ENCODE results near the gene DGUOK.

DGUOK gene

DNA sequence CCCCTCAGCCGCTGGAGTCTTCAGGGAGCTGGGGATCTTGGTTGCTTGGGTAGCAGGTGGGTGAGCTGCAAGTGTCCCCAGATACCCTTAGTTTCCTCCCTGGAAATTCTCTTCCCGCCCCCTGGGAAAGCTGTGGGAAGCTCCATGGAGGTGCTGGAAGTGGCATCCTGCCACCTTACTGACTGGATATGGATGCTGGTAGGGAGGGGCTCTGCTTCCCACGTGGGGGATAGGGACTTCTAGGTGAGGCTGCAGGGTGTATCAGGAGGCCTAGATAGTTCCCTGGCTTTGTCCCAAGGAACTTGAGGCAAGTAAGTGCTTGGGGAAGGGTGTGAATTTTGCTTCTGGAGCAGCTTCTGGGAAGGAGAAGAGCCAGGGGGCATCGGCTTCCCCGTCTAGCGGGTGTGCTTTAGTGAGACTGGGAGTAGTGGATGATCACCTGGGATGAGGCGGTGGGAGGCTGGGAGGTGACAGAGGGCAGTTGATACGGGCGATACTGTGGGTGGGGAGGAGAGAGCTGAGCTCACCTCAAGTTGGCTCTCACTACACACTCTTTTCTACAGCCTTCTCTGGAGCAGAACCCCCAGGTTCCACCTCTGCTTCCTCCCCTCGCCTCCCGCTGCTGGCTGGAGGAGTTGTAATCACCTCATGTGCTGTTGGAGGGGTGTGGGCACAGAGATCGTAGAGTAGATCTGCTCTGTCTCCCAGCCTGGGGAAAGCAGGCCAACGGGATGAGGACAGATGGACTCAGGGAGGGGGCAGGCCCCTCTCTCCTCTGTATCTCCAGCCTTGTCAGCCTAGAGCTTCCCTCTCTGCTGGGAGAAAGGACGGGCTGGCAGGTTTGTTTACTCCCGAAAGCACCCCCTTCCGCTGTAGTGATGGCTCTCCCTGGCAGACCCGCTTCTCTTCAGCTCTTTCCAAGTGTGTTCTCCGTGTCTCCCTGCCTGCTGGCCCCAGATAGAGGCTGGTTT is 77.8 kb downstream of the DGUOK start:
- DNase-seq (ENCODE audit: low read depth): no peak
- TF ChIP-seq, protein P1, sequence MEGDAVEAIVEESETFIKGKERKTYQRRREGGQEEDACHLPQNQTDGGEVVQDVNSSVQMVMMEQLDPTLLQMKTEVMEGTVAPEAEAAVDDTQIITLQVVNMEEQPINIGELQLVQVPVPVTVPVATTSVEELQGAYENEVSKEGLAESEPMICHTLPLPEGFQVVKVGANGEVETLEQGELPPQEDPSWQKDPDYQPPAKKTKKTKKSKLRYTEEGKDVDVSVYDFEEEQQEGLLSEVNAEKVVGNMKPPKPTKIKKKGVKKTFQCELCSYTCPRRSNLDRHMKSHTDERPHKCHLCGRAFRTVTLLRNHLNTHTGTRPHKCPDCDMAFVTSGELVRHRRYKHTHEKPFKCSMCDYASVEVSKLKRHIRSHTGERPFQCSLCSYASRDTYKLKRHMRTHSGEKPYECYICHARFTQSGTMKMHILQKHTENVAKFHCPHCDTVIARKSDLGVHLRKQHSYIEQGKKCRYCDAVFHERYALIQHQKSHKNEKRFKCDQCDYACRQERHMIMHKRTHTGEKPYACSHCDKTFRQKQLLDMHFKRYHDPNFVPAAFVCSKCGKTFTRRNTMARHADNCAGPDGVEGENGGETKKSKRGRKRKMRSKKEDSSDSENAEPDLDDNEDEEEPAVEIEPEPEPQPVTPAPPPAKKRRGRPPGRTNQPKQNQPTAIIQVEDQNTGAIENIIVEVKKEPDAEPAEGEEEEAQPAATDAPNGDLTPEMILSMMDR (IDR thresholded peaks at IDR 0.05; ENCODE audit: control insufficient read depth, insufficient read depth, low read depth, low read length, missing control alignments): no peak
- peak overlapping the region; percentile 42 for H3K4me3 ChIP-seq (ENCODE audit: control insufficient read depth, low read depth, low read length)

DNA sequence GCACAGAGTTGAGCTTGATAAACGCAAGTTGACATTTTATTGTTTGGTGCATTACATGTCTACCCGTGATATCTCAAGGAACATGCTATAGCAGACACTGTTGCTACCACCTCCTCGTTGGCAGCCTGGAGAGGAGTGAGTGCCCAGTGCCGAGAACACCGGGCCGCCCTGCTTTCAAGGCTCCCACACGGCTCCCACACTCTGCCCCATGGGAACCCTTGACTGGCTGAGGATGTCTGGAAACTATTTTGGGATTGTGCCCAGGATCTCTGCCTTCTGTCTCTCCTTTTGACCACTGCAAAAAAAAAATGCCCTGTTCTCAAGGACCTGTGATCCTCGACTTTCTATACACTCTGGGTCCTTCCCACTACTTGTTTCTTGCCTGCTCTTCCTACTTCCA is 79.1 kb downstream of the DGUOK start:
- H3K4me3 ChIP-seq (ENCODE audit: control insufficient read depth, low read depth, low read length): no peak overlapping the region
- no peak for DNase-seq (ENCODE audit: low read depth)
- TF ChIP-seq, protein P1 (IDR thresholded peaks at IDR 0.05; ENCODE audit: control insufficient read depth, insufficient read depth, low read depth, low read length, missing control alignments): no peak

DNA sequence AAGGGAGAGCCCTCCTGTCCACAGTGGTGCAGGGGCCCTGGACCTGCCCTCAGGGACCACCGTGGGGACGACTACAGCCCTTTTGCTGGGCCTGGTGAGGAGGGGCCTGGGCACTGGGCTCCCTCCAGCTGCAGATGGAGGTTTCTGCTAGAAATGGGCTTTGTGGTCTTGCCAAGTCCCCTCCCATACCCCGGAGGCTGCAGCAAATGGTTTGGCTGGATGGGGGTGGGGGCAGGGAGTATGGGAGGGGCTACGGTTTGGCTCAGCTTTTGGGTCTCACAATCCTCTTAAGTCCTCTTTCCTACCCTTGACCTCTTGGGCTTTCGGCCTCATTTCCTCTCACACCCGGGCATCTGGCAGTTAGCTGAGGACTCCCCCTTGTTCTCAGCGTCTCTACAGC is 79.8 kb downstream of the DGUOK start:
- no peak overlapping the region for H3K4me3 ChIP-seq (ENCODE audit: control insufficient read depth, low read depth, low read length)
- TF ChIP-seq, protein P1 (IDR thresholded peaks at IDR 0.05; ENCODE audit: control insufficient read depth, insufficient read depth, low read depth, low read length, missing control alignments): no peak
- no peak for DNase-seq (ENCODE audit: low read depth)

DNA sequence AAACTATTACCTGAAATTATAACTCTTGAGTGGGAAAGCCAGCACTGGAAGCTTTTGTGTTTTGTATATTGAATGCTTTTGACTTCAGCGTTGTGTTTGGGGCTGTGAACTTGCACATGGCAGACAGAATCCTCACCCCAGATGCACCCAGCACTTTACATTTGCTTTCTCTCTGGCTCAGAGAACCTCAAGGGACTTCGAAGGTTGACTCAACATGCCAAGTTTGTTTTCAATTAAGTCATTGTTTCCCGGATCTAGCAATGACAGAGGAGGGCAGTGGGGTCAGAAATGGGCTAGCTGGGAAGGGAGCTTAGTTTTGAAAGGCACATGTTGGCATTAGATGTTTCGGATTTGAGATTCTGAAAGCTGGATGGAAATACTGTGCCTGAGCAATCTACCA is 80.4 kb downstream of the DGUOK start:
- TF ChIP-seq, protein P1 (IDR thresholded peaks at IDR 0.05; ENCODE audit: control insufficient read depth, insufficient read depth, low read depth, low read length, missing control alignments): no peak
- no peak for DNase-seq (ENCODE audit: low read depth)
- H3K4me3 ChIP-seq (ENCODE audit: control insufficient read depth, low read depth, low read length): no peak overlapping the region

DNA sequence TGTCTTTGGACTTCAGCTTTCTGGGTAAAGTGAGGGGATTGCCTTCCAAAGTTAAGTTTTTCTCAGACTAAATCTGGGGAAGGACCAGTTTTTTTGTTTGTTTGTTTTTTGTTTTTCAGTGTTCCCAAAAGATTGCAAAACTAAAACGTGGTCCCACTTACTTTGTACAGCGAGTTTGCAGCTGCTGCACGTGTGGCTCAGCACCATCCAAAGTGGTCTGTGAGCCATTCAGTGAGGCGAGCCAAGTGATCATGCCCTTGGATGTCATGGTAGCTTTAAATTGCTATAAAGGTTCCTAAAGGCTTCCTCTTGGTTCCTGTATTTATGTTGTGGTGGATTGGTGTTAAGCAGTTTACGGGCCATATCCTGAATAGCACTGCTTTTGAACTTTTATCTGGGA is 81.0 kb downstream of the DGUOK start:
- no peak for DNase-seq (ENCODE audit: low read depth)
- TF ChIP-seq, protein P1 (IDR thresholded peaks at IDR 0.05; ENCODE audit: control insufficient read depth, insufficient read depth, low read depth, low read length, missing control alignments): no peak
- H3K4me3 ChIP-seq (ENCODE audit: control insufficient read depth, low read depth, low read length): no peak overlapping the region

Data from AG09309 (cell line).